CD14-positive monocyte (primary cell): ENCODE results near the gene BACH1. TPM values are rescaled to one million over a fixed set of nuclear protein-coding genes. Genes with fewer than 3 reads are reported as not detected.
A peak's percentile ranks its signal among the peaks of the same experiment; 100 is the strongest.

Experiments used
- DNase-seq, 3 donors: peaks; one replicate each; pipeline ENCODE4 v3.0.0-alpha.2; 2011 to 2022
- H2AFZ ChIP-seq: 2 replicates; pipeline ENCODE4 v1.6.0; 2012; ENCODE audit warnings: mild to moderate bottlenecking, low read depth, low read length, inconsistent platforms; ENCODE audit not compliant: insufficient read depth, poor library complexity, severe bottlenecking
- H3K27ac ChIP-seq, 2 donors: 1 replicate in 1 of 2; 2 replicates in 1 of 2; pipeline ENCODE4 v1.5.1; 2012 to 2013; ENCODE audit warnings: low read length in 2 of 2, control low read depth in 1 of 2, inconsistent platforms in 1 of 2, low read depth in 1 of 2, mild to moderate bottlenecking in 1 of 2
- H3K27me3 ChIP-seq, 2 donors: one replicate each; pipeline versions ENCODE4 v1.6.0 to v1.6.1; 2011 to 2013; ENCODE audit warnings: low read length in 2 of 2; ENCODE audit not compliant: control insufficient read depth in 2 of 2, insufficient read depth in 2 of 2
- H3K36me3 ChIP-seq, 2 donors: replicated peaks in 1 of 2; 1 replicate in 1 of 2; 2 replicates in 1 of 2; pipeline versions ENCODE4 v1.5.1 to v1.6.1; 2012 to 2013; ENCODE audit warnings: low read length in 2 of 2, control low read depth in 1 of 2, inconsistent platforms in 1 of 2, mild to moderate bottlenecking in 1 of 2; ENCODE audit not compliant: insufficient read depth in 2 of 2, control insufficient read depth in 1 of 2
- H3K4me1 ChIP-seq, 2 donors: 1 replicate in 1 of 2; 2 replicates in 1 of 2; pipeline versions ENCODE4 v1.5.1 to v1.6.1; 2012 to 2013; ENCODE audit warnings: low read length in 2 of 2, control low read depth in 1 of 2, inconsistent platforms in 1 of 2, mild to moderate bottlenecking in 1 of 2, moderate library complexity in 1 of 2; ENCODE audit not compliant: insufficient read depth in 2 of 2, control insufficient read depth in 1 of 2
- H3K4me2 ChIP-seq: replicated peaks from 2 replicates; pipeline ENCODE3; 2012; ENCODE audit warnings: low read length, moderate library complexity, mild to moderate bottlenecking; ENCODE audit not compliant: poor library complexity, severe bottlenecking; ENCODE audit errors: extremely low read depth
- H3K4me3 ChIP-seq, 3 experiments: fragments of 200-600 bp in 1 of 3; sonication (generic) in 1 of 3; replicated peaks in 1 of 3; 1 replicate in 2 of 3; 2 replicates in 1 of 3; pipeline ENCODE4 v1.5.1; 2011 to 2013; ENCODE audit warnings: low read length in 3 of 3, mild to moderate bottlenecking in 3 of 3, control low read depth in 2 of 3, low read depth in 2 of 3, inconsistent platforms in 1 of 3, moderate library complexity in 1 of 3
- H3K79me2 ChIP-seq: 2 replicates; pipeline ENCODE4 v1.6.0; 2012; ENCODE audit warnings: mild to moderate bottlenecking, control low read depth, inconsistent platforms, low read length, moderate library complexity; ENCODE audit not compliant: insufficient read depth
- H3K9ac ChIP-seq: 2 replicates; pipeline ENCODE4 v1.6.0; 2017; ENCODE audit warnings: low read length, mild to moderate bottlenecking; ENCODE audit not compliant: insufficient read depth, poor library complexity, severe bottlenecking
- H3K9me3 ChIP-seq, 2 donors: replicated peaks in 1 of 2; 1 replicate in 1 of 2; 2 replicates in 1 of 2; pipeline versions ENCODE4 v1.5.1 to v1.6.1; 2012 to 2013; ENCODE audit warnings: low read length in 2 of 2, control low read depth in 1 of 2; ENCODE audit not compliant: control insufficient read depth in 1 of 2, insufficient read depth in 1 of 2
- H4K20me1 ChIP-seq: 2 replicates; pipeline ENCODE4 v1.6.0; 2012; ENCODE audit warnings: mild to moderate bottlenecking, low read length, control low read depth, moderate library complexity; ENCODE audit not compliant: insufficient read depth
- H3K27ac Mint-ChIP-seq, 7 donors: one replicate each; pipeline ENCODE4 v1.8.0; 2020; ENCODE audit warnings: mild to moderate bottlenecking in 7 of 7, mixed read lengths in 7 of 7, moderate library complexity in 6 of 7, inconsistent platforms in 2 of 7
- H3K27me3 Mint-ChIP-seq, 3 donors: one replicate each; pipeline ENCODE4 v1.8.0; 2021 to 2022; ENCODE audit warnings: low read depth in 3 of 3, mild to moderate bottlenecking in 3 of 3, mixed read lengths in 3 of 3, moderate library complexity in 3 of 3, inconsistent platforms in 1 of 3
- H3K36me3 Mint-ChIP-seq, 2 donors: one replicate each; pipeline ENCODE4 v1.8.0; 2020; ENCODE audit warnings: mixed read lengths in 2 of 2, inconsistent platforms in 1 of 2, mild to moderate bottlenecking in 1 of 2
- H3K4me1 Mint-ChIP-seq: one replicate; pipeline ENCODE4 v1.8.0; 2020; ENCODE audit warnings: mild to moderate bottlenecking, mixed read lengths
- H3K4me3 Mint-ChIP-seq, 2 donors: one replicate each; pipeline ENCODE4 v1.8.0; 2020; ENCODE audit warnings: mild to moderate bottlenecking in 2 of 2, mixed read lengths in 2 of 2, moderate library complexity in 1 of 2
- H3K9me3 Mint-ChIP-seq, 7 donors: one replicate each; pipeline ENCODE4 v1.8.0; 2020 to 2022; ENCODE audit warnings: mixed read lengths in 7 of 7, mild to moderate bottlenecking in 6 of 7, moderate library complexity in 6 of 7, inconsistent platforms in 2 of 7
- WGBS: methylation state at CpG from one replicate; pipeline ENCODE4 v1.1.5; 2013; ENCODE audit warnings: missing lambda C conversion rate; ENCODE audit not compliant: insufficient coverage; 5-methylcytosine and 5-hydroxymethylcytosine counted together
- intact Hi-C, 2 donors: fragments of 100-400 bp; cut with micrococcal nuclease; formaldehyde crosslinking; loops; one replicate each; pipeline versions ENCODE4 v1.15.0 to v1.15.1; 2023
- polyA plus RNA-seq, 3 donors: library from polyadenylated mRNA; depleted of rRNA in 1 of 3; unstranded in 2 of 3; stranded (reverse) in 1 of 3; fragments of 300-500 nt in 2 of 3; fragments of >200 nt in 1 of 3; fragmentation: Illumina TruSeq in 2 of 3; gene quantifications; 1 replicate in 2 of 3; 2 replicates in 1 of 3; pipeline ENCODE4 v1.2.3, GENCODE V29; 2012 to 2021
- TF ChIP-seq, protein P1 (sequence below): fragments of 200-600 bp; IDR thresholded peaks from one replicate; pipeline ENCODE4 v1.8.0; 2022; ENCODE audit warnings: antibody characterized with exemption, mild to moderate bottlenecking

Gene BACH1
- polyA plus RNA-seq, 3 donors, result 69.2 to 199 (median 148) TPM

DNA sequence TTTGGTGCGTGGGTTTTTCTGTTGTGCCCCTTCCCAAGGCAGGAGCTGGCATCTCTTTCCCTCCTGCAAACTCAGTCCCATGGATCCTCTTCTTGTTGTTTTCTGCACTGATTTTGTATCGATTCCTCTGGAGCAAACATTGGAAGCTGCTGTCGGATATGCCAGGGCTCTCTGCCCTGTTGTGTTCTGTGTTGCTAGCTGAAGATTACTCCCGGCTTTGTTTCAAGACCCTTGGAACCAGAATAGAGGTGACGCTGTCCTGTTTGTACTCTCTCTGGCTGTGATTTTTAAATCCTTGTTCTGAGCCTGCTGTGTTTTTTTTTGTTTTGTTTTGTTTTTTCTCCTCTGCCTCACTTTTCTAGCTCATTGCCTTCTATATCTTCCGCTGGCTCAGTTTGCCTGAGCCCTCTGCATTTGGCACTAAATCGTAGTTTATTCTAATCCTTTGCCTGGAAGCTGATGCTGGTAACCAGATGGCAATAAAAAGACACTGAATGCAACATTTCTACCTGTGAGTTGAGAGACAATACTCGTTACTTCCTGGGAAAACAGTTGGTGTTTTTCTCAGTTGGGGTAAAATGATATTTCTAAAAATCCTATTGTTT is 67.0 kb downstream of the BACH1 start:
- intact Hi-C loops, result loop anchor here in 1 of 2 donors (5.0 kb wide), 1 partner anchor 293 kb away; the partner anchor contains the start of gene CCT8
- WGBS, result 94% methylated on average over 3 of the region's 8 CpGs

DNA sequence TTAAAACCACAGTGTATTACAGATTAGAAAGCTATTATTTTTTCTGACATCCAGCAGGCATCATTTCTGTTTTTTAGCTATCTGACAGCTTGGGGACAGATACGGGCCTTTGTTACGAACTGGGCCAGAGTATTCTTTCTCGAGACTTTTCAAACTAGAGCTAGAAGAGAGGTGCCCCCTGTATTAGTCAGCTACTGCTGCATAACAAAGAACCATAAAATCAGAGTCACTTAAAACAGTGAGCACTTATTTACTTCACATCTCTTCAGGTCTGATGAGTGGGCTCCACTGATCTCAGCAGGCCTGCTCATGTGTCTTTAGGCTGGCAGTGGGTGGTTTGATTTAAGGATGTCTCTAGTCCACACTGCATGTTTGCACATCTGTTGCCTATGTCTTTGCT is 67.8 kb downstream of the BACH1 start:
- WGBS, result no CpG with 5 or more reads among the region's 3 CpGs

More for the DNA sequence above, 67.0 kb downstream of the BACH1 start:
- no peaks in the 10 kb centered on the region for H3K4me1 ChIP-seq
- TF ChIP-seq, protein P1, sequence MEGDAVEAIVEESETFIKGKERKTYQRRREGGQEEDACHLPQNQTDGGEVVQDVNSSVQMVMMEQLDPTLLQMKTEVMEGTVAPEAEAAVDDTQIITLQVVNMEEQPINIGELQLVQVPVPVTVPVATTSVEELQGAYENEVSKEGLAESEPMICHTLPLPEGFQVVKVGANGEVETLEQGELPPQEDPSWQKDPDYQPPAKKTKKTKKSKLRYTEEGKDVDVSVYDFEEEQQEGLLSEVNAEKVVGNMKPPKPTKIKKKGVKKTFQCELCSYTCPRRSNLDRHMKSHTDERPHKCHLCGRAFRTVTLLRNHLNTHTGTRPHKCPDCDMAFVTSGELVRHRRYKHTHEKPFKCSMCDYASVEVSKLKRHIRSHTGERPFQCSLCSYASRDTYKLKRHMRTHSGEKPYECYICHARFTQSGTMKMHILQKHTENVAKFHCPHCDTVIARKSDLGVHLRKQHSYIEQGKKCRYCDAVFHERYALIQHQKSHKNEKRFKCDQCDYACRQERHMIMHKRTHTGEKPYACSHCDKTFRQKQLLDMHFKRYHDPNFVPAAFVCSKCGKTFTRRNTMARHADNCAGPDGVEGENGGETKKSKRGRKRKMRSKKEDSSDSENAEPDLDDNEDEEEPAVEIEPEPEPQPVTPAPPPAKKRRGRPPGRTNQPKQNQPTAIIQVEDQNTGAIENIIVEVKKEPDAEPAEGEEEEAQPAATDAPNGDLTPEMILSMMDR, result no peak
- H3K79me2 ChIP-seq, result no peaks in the 10 kb centered on the region
- H2AFZ ChIP-seq, result no peak overlapping the region
- peak overlapping the region in 2 of 7 donors; percentile 42 to 43 for H3K27ac Mint-ChIP-seq
- H3K9me3 ChIP-seq, result peaks cover 0 to 6% of the 10 kb centered on the region in 2 donors
- H3K27ac ChIP-seq, result no peak overlapping the region
- DNase-seq, result no peak
- H3K27me3 Mint-ChIP-seq, result no peaks in the 10 kb centered on the region
- H3K27me3 ChIP-seq, result no peaks in the 10 kb centered on the region
- peaks cover 9% of the 10 kb centered on the region for H4K20me1 ChIP-seq
- H3K9ac ChIP-seq, result no peak overlapping the region
- no peak overlapping the region for H3K4me2 ChIP-seq
- no peak overlapping the region for H3K4me3 Mint-ChIP-seq
- H3K4me1 Mint-ChIP-seq, result peaks cover 4% of the 10 kb centered on the region
- H3K4me3 ChIP-seq, result no peak overlapping the region
- peaks cover 66 to 74% of the 10 kb centered on the region in 2 donors for H3K36me3 Mint-ChIP-seq
- H3K36me3 ChIP-seq, result peaks cover 37 to 84% of the 10 kb centered on the region in 2 donors
- peaks cover 2 to 10% (median 5%) of the 10 kb centered on the region in 7 donors for H3K9me3 Mint-ChIP-seq

More for the DNA sequence above, 67.8 kb downstream of the BACH1 start:
- TF ChIP-seq, protein P1, result no peak
- Histone ChIP-seq H3K4me1 (no peaks in the 10 kb centered on the region), H3K27me3 (no peaks in the 10 kb centered on the region), H3K9ac (no peak overlapping the region), H3K79me2 (no peaks in the 10 kb centered on the region), H3K9me3 (peaks cover 0 to 6% of the 10 kb centered on the region in 2 donors), H2AFZ (no peak overlapping the region), H3K4me2 (no peak overlapping the region), H3K4me3 (no peak overlapping the region), H4K20me1 (peaks cover 9% of the 10 kb centered on the region), H3K36me3 (peaks cover 31 to 84% of the 10 kb centered on the region in 2 donors), H3K27ac (no peak overlapping the region)
- H3K36me3 Mint-ChIP-seq, result peaks cover 64 to 76% of the 10 kb centered on the region in 2 donors
- no peak overlapping the region for H3K4me3 Mint-ChIP-seq
- intact Hi-C loops, result loop anchor here in 1 of 2 donors (5.0 kb wide), 1 partner anchor 294 kb away; the partner anchor contains the start of gene CCT8
- H3K9me3 Mint-ChIP-seq, result peaks cover 2 to 10% (median 5%) of the 10 kb centered on the region in 7 donors
- DNase-seq, result no peak
- peaks cover 4% of the 10 kb centered on the region for H3K4me1 Mint-ChIP-seq
- H3K27me3 Mint-ChIP-seq, result no peaks in the 10 kb centered on the region
- H3K27ac Mint-ChIP-seq, result peak overlapping the region in 3 of 7 donors; percentile 13 to 66 (median 27)
